ENCODE measurements around the gene SIGLEC11.
"Not testable (repeated sequence)": the region's sequence is repeated elsewhere in the genome, so short reads cannot be mapped to it uniquely, and the experiment has no call there.

SIGLEC11 gene, protein sequence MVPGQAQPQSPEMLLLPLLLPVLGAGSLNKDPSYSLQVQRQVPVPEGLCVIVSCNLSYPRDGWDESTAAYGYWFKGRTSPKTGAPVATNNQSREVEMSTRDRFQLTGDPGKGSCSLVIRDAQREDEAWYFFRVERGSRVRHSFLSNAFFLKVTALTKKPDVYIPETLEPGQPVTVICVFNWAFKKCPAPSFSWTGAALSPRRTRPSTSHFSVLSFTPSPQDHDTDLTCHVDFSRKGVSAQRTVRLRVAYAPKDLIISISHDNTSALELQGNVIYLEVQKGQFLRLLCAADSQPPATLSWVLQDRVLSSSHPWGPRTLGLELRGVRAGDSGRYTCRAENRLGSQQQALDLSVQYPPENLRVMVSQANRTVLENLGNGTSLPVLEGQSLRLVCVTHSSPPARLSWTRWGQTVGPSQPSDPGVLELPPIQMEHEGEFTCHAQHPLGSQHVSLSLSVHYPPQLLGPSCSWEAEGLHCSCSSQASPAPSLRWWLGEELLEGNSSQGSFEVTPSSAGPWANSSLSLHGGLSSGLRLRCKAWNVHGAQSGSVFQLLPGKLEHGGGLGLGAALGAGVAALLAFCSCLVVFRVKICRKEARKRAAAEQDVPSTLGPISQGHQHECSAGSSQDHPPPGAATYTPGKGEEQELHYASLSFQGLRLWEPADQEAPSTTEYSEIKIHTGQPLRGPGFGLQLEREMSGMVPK

DNA sequence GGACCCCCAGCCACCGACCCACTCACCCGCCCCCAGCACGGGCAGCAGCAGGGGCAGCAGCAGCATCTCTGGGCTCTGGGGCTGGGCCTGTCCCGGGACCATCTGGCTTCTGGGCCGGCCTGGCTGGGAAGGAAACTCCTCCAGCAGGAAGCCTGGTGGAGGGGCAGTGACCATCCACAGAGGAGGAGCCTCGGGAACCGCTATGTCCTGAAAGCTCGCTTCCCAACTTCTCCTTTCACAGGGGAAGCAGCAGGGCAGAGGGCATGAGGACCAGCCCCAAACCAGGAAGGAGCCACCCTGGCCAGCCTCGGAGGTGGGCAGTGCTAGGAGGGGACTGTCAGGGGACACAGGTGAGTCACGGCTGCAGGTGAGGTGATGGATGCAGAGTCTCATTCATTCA, at the start of gene SIGLEC11:
TSS of gene SIGLEC11 (minus strand) at position 193 of the 400 bp plus-strand sequence. CDS start at position 102, 91 bp downstream.
- DNase-seq, result not testable (repeated sequence)

DNA sequence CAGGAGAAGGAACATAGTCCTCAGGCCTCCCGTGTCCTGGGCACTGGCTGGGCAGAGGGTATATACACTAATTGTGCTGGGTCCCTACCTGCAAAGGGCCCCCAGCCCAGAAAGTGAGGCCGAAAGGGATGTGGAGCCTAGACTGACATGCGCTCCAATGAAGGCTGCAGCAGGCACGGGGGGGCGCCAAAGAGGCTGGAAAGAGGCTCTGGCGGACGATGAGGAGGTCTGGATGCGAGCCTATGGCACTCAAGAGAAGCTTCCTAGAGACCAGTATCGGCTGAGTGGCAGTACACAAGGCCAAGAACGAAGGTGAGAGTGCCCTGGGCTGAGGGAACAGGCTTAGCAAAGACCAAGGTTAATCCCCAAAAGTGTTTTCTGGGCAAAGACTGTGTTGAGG, 47.6 kb upstream of the SIGLEC11 start:
- DNase-seq, result no peak

GRCh38 chr19:50007947-50008346, 47.0 kb upstream of the SIGLEC11 start:
- DNase-seq, result no peak

DNA sequence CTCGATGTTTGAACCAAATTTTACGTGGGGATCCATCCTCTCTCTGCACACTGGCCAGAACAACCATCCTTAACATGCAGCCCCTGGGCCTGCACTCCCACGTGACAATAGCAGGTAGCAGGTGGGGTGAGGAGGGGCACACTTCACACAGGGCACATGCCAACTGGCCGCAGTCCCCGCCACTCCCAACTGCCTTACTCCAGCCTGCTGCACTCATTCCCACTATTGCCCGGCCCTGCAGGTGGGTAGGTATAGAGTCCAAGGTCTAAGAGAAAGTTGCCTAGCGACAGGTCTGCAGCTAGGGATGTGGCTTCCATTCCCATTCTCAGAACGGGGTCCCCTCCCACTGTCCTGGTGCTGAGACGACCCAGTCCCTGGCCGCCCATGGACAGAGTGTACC, 46.2 kb upstream of the SIGLEC11 start:
- no peak for DNase-seq

- no peak for DNase-seq
Measured at GRCh38 chr19:50005428-50005827, 44.5 kb upstream of the SIGLEC11 start.

DNA sequence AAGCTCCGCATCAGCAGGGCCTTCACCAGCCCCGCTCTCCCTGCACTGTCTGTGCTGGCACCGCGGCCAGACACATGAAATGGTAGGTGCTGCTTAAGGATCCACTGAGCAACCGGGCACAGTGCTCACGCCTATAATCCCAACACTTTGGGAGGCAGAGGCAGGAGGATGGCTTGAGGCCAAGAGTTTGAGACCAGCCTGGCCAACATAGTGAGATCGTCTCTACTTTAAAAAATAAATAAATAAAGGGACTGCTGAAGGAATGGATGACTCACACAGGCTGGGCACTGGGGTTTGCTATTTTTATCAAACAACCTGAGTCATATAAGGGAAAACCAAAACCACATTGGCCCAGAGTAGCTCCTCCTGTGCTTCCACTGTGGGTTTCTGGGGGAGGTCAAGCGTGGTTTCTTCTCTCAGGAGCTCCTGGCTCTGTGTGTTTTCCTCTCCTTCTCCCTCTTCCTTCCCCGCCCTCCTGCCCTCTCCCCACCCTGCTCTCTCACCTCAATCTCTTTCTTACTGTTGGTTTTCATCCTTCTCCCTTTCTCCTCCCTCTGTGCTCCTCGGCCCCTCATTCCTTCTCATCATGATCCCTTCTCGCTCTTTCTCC, 42.9 kb upstream of the SIGLEC11 start:
- no peak for DNase-seq

DNA sequence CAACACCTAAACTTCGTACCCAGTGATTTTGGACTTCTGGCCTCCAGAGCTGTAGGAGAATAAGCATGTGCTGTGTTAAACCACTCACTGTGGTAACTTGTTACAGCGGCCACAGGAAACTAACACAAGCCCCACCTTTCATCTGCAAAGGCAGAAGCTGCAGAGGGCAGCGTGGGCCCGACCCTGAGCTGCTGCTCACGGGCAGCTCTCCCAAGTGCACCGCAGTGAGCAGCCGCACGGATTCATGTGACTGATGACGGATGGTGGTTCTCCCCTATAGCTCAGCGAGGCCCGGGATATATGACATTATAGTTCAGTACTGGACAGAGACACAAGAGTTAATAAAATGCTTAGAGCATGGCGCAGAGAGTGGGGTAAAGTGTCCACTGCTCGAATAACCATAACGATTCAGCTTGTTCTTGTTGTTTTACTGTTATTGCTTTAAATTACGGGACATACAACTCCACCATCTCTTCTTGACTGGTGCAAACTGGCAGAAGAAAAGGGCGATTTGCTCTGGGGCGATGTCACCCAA, 42.3 kb upstream of the SIGLEC11 start:
- DNase-seq, result no peak

DNA sequence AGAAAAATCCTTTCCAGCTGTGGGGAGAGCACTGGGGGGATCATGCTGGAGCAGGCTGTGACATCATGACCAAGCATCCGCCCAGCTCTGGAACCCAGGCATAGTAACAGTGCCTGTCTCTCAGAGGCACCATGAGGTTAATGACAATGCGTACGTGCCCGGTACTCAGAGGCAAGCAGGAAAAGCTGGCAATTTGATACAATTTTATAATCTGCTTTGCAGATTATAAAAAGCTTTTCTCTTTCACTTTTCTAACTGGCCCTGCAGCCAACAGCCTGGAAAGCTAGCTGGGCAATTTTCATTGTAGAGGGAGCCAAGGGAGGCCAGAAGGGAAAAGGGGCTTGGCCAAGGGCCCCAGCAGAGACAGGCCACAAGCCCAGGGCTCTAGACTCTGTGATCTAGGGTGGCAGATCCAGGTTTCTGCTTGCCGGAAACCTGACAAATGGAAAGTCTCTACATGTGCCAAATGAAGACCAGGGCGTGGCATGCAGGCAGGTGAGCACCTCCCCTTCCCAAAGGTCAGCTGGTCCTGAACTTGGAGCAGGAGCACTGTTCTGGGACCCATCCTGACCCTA, 41.5 kb upstream of the SIGLEC11 start:
- no peak for DNase-seq

DNA sequence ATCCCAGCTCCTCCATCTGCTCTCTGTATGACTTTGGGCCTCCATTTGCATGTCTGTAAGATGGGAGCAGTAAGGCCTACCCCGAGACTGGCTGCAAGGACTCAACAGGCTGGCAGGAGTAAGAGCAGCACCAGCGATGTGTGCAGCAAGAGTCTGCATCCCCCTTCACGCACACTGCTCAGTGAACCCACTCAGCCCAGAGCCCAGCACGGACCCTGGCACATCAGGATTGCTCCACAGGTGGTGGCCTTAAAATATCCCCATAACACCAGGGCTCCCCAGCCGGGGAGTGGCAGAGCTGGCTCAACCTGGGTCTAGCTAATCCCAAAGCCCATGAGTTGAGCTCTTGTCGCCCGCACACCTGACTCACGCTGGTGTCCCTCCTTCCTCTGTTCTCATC, 40.8 kb upstream of the SIGLEC11 start:
- no peak for DNase-seq

DNA sequence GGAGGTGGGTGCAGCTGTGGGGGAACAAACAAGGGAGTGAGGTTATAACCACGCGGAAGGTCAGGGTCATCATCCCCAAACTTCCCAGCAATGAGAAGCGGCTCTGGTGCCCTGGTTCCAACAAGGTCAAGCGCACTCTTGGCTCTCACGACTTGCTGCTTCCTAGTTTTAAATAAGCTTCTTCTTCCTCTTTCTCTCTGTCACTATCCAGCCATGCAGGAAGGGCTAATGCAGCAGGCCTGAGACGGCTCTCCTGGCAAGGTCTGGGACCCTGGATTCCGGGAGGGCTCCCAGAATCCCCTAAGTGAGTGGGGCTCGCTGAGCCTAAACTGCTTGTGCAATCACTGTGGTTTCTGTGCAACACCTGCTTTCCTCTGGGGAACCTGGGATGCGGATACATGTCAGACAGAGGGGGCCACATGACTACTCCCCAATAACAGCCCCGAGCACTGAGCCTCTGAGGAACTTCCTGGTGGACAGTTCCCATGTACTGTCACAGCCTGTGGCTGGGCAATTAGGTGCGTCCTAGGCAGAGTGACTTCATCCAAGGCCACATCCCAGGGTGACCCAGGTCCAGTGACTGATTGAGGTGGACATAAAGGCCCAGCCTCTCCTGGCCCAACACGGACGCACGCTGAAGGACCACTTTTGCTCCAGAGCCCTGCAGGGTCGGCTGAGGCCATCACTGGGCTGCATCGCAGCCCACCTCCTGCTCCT, 40.0 kb upstream of the SIGLEC11 start:
- DNase-seq, result no peak

DNA sequence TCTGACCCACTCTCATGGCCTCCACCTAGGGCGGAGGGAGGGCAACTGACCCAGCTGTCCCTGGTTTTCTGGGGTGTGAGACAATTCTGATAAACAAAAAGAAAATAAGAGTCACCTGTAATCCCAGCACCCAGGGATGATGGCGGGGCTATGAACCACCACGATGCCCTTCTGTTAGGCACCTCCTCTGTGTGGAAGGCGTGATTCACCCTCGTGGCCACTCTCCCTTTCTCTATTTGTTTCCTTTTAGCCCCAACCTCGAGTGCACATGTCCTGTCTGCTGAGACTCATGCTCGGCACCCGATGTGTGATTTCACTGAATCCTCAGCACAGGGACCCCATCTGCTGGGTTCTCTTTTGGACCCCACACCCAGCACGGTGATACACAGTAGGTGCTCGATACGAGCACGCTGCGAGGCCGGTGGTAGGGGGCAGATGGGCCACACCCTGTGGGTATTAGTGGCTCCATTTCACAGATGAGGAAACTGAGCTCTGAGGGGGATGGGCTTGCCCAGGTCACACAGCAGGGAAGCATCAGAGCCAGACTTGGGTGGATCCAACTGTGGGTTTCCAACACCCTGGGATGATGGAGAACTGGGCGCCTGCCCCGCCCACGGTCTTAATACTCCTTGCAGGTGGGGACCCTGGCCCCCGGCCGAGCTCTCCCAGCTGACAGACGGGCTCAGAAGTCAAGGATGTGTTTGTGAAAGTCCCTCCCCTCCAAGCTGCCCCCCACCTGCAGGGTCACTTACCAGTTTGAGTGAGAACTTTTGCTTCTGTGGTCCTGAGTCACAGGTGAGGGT, 39.3 kb upstream of the SIGLEC11 start:
- DNase-seq, result no peak

DNA sequence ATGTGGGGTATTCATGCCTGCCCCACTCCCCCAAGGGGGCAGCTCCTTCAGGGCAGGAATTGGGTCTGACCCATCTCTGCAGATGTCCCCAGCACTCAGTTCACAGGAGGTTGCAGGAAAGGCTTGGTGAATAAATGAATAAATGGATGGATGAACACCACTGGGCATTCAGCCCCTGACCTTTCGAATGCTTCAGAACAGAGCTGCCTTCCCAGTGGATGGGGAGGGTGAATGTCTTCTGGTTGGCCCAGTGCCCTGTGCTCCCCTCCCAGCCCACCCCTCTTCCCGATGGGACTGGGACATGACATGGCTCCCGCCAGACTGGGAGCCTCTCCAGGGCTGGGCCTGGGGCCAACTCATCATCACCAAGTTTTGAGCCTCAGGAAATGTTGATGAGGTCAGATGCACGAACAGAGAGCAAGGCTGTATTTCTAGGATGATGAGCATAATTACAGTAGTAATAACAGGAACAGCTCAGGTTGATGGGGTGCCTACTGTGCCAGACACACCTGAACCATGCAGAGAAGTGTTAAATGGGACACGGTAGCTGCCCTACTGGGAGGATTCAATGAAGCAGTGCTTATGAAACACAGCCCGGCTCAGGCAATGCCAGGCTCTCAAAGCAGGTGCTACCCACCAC, 38.5 kb upstream of the SIGLEC11 start:
- DNase-seq, result no peak

DNA sequence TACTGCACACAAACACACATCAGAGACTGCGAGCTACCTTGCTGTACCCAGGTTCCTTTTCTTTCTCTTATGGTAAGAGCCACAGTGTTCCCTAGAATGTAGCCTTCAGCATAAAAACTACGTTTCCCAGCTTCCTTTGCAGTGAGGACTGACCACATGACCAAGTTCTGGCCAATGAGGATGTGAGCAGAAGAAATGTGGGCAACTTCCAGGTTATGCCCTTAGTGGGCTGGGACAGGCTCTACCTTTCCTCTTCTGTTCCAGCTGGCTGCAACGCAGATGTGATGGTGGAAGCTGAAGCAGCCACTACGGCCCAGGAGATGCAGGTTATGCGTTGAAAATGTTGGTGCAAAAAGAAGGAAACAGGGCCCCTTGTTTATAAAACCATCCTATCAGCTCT, 36.7 kb upstream of the SIGLEC11 start:
- DNase-seq, result no peak

GRCh38 chr19:49988433-49988832, 27.5 kb upstream of the SIGLEC11 start:
- no peak for DNase-seq

GRCh38 chr19:49988007-49988406, 27.0 kb upstream of the SIGLEC11 start:
- DNase-seq, result no peak

DNA sequence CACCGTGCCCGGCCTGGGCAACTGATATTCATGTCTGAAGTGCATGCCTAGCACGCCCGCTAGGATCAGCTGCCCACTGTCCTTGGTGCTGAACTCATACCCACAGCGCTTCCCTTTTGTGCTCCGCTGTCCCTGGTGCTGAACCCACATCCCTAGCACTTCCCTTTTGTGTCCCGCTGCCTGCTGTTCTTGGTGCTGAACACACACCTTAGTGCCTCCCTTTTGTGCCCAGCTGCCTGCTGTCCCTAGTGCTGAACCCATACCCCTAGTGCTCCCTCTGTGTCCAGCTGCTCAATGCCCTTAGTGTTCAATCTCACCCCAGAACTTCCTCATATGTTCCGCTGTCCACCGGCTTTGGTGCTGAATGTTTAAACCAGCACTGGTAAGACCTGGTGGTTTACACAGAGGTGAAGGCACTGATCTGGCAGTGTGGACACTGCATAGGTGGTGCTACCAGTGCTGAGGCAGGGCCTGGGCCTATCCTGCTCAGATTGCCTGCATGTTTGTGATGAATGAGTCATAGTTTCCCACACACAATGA, 26.3 kb upstream of the SIGLEC11 start:
- DNase-seq, result peak; percentile 92

DNA sequence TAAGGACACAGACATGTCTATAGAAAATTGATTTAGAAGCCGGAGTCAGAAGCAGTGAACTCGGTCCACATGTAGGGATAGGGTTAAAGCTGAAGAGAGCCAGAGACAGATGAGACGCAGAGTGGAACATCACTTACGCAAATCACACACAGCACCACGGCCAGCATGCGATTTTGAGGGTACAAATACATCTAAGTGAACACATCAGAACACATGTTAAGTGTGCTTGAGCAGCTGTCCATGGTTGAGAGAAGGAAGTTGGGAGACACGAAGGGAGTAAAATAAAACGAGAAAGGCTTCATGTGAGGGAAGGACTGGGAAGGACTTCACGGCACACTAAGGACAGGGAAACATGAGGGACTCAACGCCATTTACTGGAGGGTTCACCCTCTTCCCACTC, 25.4 kb upstream of the SIGLEC11 start:
- no peak for DNase-seq

- no peak for DNase-seq
Measured at GRCh38 chr19:49985871-49986270, 24.9 kb upstream of the SIGLEC11 start.

GRCh38 chr19:49984491-49984890, 23.5 kb upstream of the SIGLEC11 start:
- no peak for DNase-seq

DNA sequence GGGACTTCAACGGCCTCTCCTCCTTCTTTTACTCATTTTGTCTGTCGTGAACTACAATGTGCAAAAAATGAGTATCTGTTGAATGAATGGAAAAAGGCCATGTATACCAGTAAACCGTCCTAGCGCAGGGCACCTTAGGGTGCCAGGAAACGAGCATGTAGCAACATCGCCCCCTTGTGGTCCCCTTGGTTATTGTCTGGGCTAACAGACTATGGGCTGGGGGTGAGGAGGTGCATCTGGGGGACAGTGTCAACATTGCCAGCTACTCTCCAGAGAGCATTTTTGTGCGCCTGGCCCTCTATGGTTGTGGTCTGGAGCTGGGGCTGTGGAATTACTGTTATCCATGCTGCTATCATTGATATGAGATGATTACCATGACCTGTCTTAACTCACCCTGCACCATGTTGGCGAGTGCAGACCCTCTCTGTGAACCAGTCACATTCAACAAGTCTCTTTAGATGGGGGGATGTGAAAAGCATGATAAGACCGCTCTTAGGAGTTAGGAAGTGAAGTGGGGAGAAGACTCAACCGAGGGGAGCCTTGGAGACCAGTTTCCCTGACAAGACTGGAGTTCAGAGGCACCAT, 22.8 kb upstream of the SIGLEC11 start:
- DNase-seq, result peak; percentile 62

Measured in right forelimb (tissue), 1 donor.